ENCODE results near the gene FADS2. TPM values are rescaled to one million over a fixed set of nuclear protein-coding genes. Genes with fewer than 3 reads are reported as not detected.
A peak's percentile ranks its signal among the peaks of the same experiment; 100 is the strongest.

Gene FADS2
- total and polyA plus RNA-seq, 9 of the 15 experiments (the other 6 are each of a cell fraction or from before 2014, with no cell fraction given), result 2.9 to 42.8 (median 16.2) TPM

DNA sequence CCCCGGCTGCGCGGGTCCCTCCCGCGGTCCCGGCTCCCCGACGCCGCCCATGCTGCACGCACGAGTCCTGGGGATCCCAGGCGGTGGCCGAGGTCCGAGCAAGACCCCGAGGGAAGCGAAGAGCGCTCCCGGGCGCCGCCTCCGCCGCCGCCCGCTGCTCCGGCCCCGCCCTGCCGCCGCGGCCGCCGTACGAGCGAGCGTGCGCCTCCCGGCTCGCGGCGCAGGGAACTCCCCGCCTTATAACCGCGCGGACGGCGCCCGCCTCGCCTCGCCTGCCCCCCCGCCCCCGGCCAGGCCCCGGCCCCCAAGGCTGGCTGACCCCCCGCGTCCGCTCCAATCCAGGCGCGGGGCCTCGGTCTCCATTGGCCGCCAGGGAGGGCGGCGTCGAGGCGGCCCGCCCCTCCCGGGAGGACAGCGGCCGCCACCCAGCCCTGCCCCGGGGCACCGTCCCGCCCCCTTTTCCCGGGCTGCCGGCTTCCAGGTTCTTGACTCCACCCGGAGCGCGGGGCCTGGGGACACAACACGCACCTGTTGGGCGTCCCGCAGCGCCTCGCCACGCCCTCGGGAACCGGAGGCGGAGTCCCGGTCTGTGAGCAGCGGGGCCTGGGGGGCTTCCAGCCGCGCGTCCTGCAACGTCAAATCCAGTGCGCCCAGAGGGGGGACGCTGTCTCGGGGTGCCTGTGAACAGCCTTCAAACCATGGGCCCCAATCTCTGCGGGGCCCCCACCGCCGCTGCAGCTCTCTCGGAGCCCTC is 63.4 kb downstream of the FADS2 start, which contains the start of gene FADS3 (continued):
- TF ChIP-seq, protein P1, sequence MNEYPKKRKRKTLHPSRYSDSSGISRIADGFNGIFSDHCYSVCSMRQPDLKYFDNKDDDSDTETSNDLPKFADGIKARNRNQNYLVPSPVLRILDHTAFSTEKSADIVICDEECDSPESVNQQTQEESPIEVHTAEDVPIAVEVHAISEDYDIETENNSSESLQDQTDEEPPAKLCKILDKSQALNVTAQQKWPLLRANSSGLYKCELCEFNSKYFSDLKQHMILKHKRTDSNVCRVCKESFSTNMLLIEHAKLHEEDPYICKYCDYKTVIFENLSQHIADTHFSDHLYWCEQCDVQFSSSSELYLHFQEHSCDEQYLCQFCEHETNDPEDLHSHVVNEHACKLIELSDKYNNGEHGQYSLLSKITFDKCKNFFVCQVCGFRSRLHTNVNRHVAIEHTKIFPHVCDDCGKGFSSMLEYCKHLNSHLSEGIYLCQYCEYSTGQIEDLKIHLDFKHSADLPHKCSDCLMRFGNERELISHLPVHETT (CRISPR knock-in tag; conservative IDR thresholded peaks at IDR 0.05 in 1 of 2, IDR thresholded peaks at IDR 0.05 in 1 of 2), result peak in 1 of 2 experiments; percentile 70; a peak in 2 of 4 replicates
- peak; percentile 38; the same call in 1 of the 2 replicates for TF ChIP-seq SAFB (IDR thresholded peaks at IDR 0.05; ENCODE audit: borderline replicate concordance, low read depth, low read length)
- TF ChIP-seq, protein P2, sequence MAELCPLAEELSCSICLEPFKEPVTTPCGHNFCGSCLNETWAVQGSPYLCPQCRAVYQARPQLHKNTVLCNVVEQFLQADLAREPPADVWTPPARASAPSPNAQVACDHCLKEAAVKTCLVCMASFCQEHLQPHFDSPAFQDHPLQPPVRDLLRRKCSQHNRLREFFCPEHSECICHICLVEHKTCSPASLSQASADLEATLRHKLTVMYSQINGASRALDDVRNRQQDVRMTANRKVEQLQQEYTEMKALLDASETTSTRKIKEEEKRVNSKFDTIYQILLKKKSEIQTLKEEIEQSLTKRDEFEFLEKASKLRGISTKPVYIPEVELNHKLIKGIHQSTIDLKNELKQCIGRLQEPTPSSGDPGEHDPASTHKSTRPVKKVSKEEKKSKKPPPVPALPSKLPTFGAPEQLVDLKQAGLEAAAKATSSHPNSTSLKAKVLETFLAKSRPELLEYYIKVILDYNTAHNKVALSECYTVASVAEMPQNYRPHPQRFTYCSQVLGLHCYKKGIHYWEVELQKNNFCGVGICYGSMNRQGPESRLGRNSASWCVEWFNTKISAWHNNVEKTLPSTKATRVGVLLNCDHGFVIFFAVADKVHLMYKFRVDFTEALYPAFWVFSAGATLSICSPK (IDR thresholded peaks at IDR 0.05; ENCODE audit: borderline replicate concordance), result no peak
- no peak for TF ChIP-seq KHSRP (IDR thresholded peaks at IDR 0.05)
- TF ChIP-seq, protein P3, sequence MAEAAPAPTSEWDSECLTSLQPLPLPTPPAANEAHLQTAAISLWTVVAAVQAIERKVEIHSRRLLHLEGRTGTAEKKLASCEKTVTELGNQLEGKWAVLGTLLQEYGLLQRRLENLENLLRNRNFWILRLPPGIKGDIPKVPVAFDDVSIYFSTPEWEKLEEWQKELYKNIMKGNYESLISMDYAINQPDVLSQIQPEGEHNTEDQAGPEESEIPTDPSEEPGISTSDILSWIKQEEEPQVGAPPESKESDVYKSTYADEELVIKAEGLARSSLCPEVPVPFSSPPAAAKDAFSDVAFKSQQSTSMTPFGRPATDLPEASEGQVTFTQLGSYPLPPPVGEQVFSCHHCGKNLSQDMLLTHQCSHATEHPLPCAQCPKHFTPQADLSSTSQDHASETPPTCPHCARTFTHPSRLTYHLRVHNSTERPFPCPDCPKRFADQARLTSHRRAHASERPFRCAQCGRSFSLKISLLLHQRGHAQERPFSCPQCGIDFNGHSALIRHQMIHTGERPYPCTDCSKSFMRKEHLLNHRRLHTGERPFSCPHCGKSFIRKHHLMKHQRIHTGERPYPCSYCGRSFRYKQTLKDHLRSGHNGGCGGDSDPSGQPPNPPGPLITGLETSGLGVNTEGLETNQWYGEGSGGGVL (CRISPR knock-in tag; IDR thresholded peaks at IDR 0.05), result no peak
- TF ChIP-seq, protein P4, sequence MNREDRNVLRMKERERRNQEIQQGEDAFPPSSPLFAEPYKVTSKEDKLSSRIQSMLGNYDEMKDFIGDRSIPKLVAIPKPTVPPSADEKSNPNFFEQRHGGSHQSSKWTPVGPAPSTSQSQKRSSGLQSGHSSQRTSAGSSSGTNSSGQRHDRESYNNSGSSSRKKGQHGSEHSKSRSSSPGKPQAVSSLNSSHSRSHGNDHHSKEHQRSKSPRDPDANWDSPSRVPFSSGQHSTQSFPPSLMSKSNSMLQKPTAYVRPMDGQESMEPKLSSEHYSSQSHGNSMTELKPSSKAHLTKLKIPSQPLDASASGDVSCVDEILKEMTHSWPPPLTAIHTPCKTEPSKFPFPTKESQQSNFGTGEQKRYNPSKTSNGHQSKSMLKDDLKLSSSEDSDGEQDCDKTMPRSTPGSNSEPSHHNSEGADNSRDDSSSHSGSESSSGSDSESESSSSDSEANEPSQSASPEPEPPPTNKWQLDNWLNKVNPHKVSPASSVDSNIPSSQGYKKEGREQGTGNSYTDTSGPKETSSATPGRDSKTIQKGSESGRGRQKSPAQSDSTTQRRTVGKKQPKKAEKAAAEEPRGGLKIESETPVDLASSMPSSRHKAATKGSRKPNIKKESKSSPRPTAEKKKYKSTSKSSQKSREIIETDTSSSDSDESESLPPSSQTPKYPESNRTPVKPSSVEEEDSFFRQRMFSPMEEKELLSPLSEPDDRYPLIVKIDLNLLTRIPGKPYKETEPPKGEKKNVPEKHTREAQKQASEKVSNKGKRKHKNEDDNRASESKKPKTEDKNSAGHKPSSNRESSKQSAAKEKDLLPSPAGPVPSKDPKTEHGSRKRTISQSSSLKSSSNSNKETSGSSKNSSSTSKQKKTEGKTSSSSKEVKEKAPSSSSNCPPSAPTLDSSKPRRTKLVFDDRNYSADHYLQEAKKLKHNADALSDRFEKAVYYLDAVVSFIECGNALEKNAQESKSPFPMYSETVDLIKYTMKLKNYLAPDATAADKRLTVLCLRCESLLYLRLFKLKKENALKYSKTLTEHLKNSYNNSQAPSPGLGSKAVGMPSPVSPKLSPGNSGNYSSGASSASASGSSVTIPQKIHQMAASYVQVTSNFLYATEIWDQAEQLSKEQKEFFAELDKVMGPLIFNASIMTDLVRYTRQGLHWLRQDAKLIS (CRISPR knock-in tag; IDR thresholded peaks at IDR 0.05), result 0 out of 2 replicates have a peak, but pooled peaks have one; percentile 66
- TF ChIP-seq, protein P5, sequence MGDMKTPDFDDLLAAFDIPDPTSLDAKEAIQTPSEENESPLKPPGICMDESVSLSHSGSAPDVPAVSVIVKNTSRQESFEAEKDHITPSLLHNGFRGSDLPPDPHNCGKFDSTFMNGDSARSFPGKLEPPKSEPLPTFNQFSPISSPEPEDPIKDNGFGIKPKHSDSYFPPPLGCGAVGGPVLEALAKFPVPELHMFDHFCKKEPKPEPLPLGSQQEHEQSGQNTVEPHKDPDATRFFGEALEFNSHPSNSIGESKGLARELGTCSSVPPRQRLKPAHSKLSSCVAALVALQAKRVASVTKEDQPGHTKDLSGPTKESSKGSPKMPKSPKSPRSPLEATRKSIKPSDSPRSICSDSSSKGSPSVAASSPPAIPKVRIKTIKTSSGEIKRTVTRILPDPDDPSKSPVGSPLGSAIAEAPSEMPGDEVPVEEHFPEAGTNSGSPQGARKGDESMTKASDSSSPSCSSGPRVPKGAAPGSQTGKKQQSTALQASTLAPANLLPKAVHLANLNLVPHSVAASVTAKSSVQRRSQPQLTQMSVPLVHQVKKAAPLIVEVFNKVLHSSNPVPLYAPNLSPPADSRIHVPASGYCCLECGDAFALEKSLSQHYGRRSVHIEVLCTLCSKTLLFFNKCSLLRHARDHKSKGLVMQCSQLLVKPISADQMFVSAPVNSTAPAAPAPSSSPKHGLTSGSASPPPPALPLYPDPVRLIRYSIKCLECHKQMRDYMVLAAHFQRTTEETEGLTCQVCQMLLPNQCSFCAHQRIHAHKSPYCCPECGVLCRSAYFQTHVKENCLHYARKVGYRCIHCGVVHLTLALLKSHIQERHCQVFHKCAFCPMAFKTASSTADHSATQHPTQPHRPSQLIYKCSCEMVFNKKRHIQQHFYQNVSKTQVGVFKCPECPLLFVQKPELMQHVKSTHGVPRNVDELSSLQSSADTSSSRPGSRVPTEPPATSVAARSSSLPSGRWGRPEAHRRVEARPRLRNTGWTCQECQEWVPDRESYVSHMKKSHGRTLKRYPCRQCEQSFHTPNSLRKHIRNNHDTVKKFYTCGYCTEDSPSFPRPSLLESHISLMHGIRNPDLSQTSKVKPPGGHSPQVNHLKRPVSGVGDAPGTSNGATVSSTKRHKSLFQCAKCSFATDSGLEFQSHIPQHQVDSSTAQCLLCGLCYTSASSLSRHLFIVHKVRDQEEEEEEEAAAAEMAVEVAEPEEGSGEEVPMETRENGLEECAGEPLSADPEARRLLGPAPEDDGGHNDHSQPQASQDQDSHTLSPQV (IDR thresholded peaks at IDR 0.05), result peak; percentile 58; the same call in 1 of the 2 replicates
- peak; percentile 36; the same call in 1 of the 2 replicates for TF ChIP-seq GATAD2B (IDR thresholded peaks at IDR 0.05; ENCODE audit: borderline replicate concordance)
- TF ChIP-seq HDAC1 (IDR thresholded peaks at IDR 0.05), result peak in 1 of 2 experiments; percentile 58; a peak in 2 of 4 replicates
- TF ChIP-seq HDAC2 (IDR thresholded peaks at IDR 0.05), result peak; percentile 23; the same call in 1 of the 2 replicates
- 0 out of 2 replicates have a peak, but pooled peaks have one; percentile 18 for TF ChIP-seq MTA3 (IDR thresholded peaks at IDR 0.05; ENCODE audit: borderline replicate concordance)
- TF ChIP-seq ZNF695 (CRISPR knock-in tag; IDR thresholded peaks at IDR 0.05), result 0 out of 2 replicates have a peak, but pooled peaks have one; percentile 36
